K562 (cell line): ENCODE results near the gene KCNN3. TPM values are rescaled to one million over a fixed set of nuclear protein-coding genes. Genes with fewer than 3 reads are reported as not detected.

Experiments used
- ATAC-seq: fragments of 200-7000 bp; cut with Tn5 transposase; 3 replicates; pipeline ENCODE4 v1.9.1; 2020; ENCODE audit warnings: moderate library complexity
- BruUV-seq: library from RNA; stranded (reverse); fragments of 400-500 nt; replicated peaks from 2 replicates; lab custom pipeline; 2021; lab: Mats Ljungman, UMichigan
- CTCF ChIA-PET: fragments of 300-600 bp; formaldehyde crosslinking; extraction: SDS; loops from one replicate; lab custom pipeline; 2021; ENCODE audit warnings: low intra/inter-chr PET ratio; lab: Yijun Ruan, JAX
- POLR2A ChIA-PET: fragments of 300-600, 350-650 bp; sonication (Branson Sonifier 250); formaldehyde crosslinking; extraction: SDS; loops from one replicate; lab custom pipeline; 2021; ENCODE audit warnings: antibody characterized with exemption, inconsistent platforms; lab: Yijun Ruan, JAX
- DNase-seq, 4 experiments: peaks; one replicate each; pipeline versions ENCODE4 v3.0.0 to v3.0.0-alpha.2; 2011 to 2018; ENCODE audit warnings: low spot score in 3 of 4, mixed read lengths in 3 of 4; ENCODE audit errors: extremely low read depth in 1 of 4
- FAIRE-seq: peaks from 2 replicates; lab custom pipeline; 2011; peaks lifted over from hg19 to GRCh38; lab: Jason Lieb, UNC
- H2AFZ ChIP-seq: 2 replicates; pipeline ENCODE4 v1.6.0; 2011; ENCODE audit warnings: low read depth, low read length, control low read depth, inconsistent platforms
- H3K27ac ChIP-seq: fragments of 200-600 bp; 3 replicates; pipeline ENCODE4 v1.8.0; 2011; ENCODE audit warnings: low read depth, mild to moderate bottlenecking, control low read depth, inconsistent platforms, low read length, moderate library complexity, mixed read lengths; ENCODE audit errors: extremely low read depth
- H3K27me3 ChIP-seq, 2 experiments: fragments of 300-600 bp in 1 of 2; 2 replicates in 1 of 2; 3 replicates in 1 of 2; pipeline versions ENCODE4 v1.6.0 to v1.8.0; 2011; ENCODE audit warnings: inconsistent platforms in 2 of 2, low read length in 2 of 2, mild to moderate bottlenecking in 1 of 2, mixed read lengths in 1 of 2, moderate library complexity in 1 of 2; ENCODE audit not compliant: control insufficient read depth in 2 of 2, insufficient read depth in 2 of 2
- H3K36me3 ChIP-seq: fragments of 300-600 bp; 3 replicates; pipeline ENCODE4 v1.8.0; 2011; ENCODE audit warnings: mild to moderate bottlenecking, low read length, inconsistent platforms; ENCODE audit not compliant: control insufficient read depth, insufficient read depth
- H3K4me1 ChIP-seq, 2 experiments: fragments of 200-600 bp in 1 of 2; replicated peaks in 1 of 2; 2 replicates in 1 of 2; 3 replicates in 1 of 2; pipeline versions ENCODE4 v1.5.1 to v1.8.0; 2011; ENCODE audit warnings: inconsistent platforms in 2 of 2, low read length in 2 of 2, mild to moderate bottlenecking in 1 of 2, mixed read lengths in 1 of 2, moderate library complexity in 1 of 2; ENCODE audit not compliant: control insufficient read depth in 2 of 2, insufficient read depth in 2 of 2
- H3K4me2 ChIP-seq: 2 replicates; pipeline ENCODE4 v1.6.1; 2011; ENCODE audit warnings: low read length, control low read depth, inconsistent platforms, mixed read lengths; ENCODE audit not compliant: insufficient read depth
- H3K4me3 ChIP-seq: fragments of 200-600 bp; sonication (generic), shearing (Covaris generic); 2 replicates; pipeline ENCODE4 v1.5.1; 2016; ENCODE audit warnings: control low read depth, inconsistent platforms
- H3K79me2 ChIP-seq: fragments of 200-600 bp; 3 replicates; pipeline ENCODE4 v1.8.0; 2011; ENCODE audit warnings: low read length, inconsistent platforms; ENCODE audit not compliant: control insufficient read depth, insufficient read depth
- H3K9ac ChIP-seq, 2 experiments: 2 replicates each; pipeline versions ENCODE4 v1.6.0 to v1.6.1; 2011; ENCODE audit warnings: low read depth in 2 of 2, low read length in 2 of 2, control low read depth in 1 of 2, inconsistent platforms in 1 of 2, mild to moderate bottlenecking in 1 of 2, mixed read lengths in 1 of 2; ENCODE audit not compliant: insufficient read depth in 1 of 2
- H3K9me1 ChIP-seq: one replicate; pipeline ENCODE4 v1.6.0; 2011; ENCODE audit warnings: inconsistent platforms, mild to moderate bottlenecking, low read length, moderate library complexity; ENCODE audit not compliant: control insufficient read depth, insufficient read depth
- H3K9me3 ChIP-seq: replicated peaks from 2 replicates; pipeline ENCODE4 v1.5.1; 2011; ENCODE audit warnings: low read depth, low read length, inconsistent platforms; ENCODE audit not compliant: control insufficient read depth, insufficient read depth
- H4K20me1 ChIP-seq: replicated peaks from 2 replicates; pipeline ENCODE4 v1.6.1; 2011; ENCODE audit warnings: low read length, inconsistent platforms, mixed read lengths; ENCODE audit not compliant: control insufficient read depth, insufficient read depth
- ARID3A ChIP-seq: IDR thresholded peaks from 2 replicates; pipeline ENCODE4 v1.6.1; 2012; ENCODE audit warnings: low read depth, low read length, improper control_type of control experiment, borderline replicate concordance
- BCOR ChIP-seq: fragments of 450-650 bp; IDR thresholded peaks from 2 replicates; pipeline ENCODE4 v1.6.1; 2016
- BHLHE40 ChIP-seq: IDR thresholded peaks from 2 replicates; pipeline ENCODE4 v1.6.1; 2011; ENCODE audit warnings: low read length, improper control_type of control experiment
- CBX8 ChIP-seq: fragments of 200-600 bp; sonication (generic); IDR thresholded peaks from 2 replicates; pipeline ENCODE4 v1.6.1; 2012; ENCODE audit warnings: borderline replicate concordance, mixed run types, low read depth, mild to moderate bottlenecking, moderate library complexity, mixed read lengths, low read length, control low read depth, inconsistent platforms; ENCODE audit not compliant: poor library complexity, severe bottlenecking; ENCODE audit errors: extremely low read depth
- CHCHD3 ChIP-seq: fragments of 250-450 bp; sonication (Bioruptor Pico); IDR thresholded peaks from 2 replicates; pipeline ENCODE4 v2.1.2; 2022; ENCODE audit warnings: mild to moderate bottlenecking
- CHD4 ChIP-seq: fragments of 200-600 bp; sonication (generic); IDR thresholded peaks from 3 replicates; pipeline ENCODE4 v1.6.1; 2012; ENCODE audit warnings: low read depth, mild to moderate bottlenecking, mixed read lengths, low read length, inconsistent platforms; ENCODE audit not compliant: insufficient read depth, insufficient replicate concordance, poor library complexity, severe bottlenecking
- EWSR1 ChIP-seq: fragments of 450-650 bp; IDR thresholded peaks from 2 replicates; pipeline ENCODE4 v1.6.1; 2018; ENCODE audit warnings: borderline replicate concordance, mild to moderate bottlenecking, low read depth, moderate library complexity; ENCODE audit not compliant: partially characterized antibody
- EZH2 ChIP-seq: IDR thresholded peaks from 2 replicates; pipeline ENCODE4 v1.6.1; 2012; ENCODE audit warnings: low read depth, mild to moderate bottlenecking, inconsistent platforms, low read length, borderline replicate concordance
- FOSL1 ChIP-seq: fragments of 200-800 bp; sonication (Bioruptor generic); conservative IDR thresholded peaks from 2 replicates; pipeline ENCODE4 v1.6.1; 2016; ENCODE audit warnings: missing genetic modification characterization, missing compliant biosample characterization
- HMGN3 ChIP-seq: IDR thresholded peaks from 2 replicates; pipeline ENCODE4 v1.6.1; 2011; ENCODE audit warnings: borderline replicate concordance, low read depth, mild to moderate bottlenecking, mixed read lengths, low read length; ENCODE audit not compliant: insufficient read length; ENCODE audit errors: extremely low read depth
- KAT2B ChIP-seq: IDR thresholded peaks from one replicate; pipeline ENCODE4 v1.6.1; 2012; ENCODE audit warnings: low read depth, mild to moderate bottlenecking, control low read depth, inconsistent platforms, low read length, moderate library complexity
- KDM1A ChIP-seq, 2 experiments: fragments of 450-650 bp; IDR thresholded peaks; 2 replicates each; pipeline ENCODE4 v1.6.1; 2016; ENCODE audit warnings: mild to moderate bottlenecking in 2 of 2
- PHF21A ChIP-seq: fragments of 450-650 bp; IDR thresholded peaks from 2 replicates; pipeline ENCODE4 v1.6.1; 2017; ENCODE audit warnings: low read depth, borderline replicate concordance
- PKNOX1 ChIP-seq: fragments of 450-650 bp; IDR thresholded peaks from 2 replicates; pipeline ENCODE4 v1.6.1; 2016
- RBM25 ChIP-seq: fragments of 200-400 bp; formaldehyde crosslinking; IDR thresholded peaks from 2 replicates; pipeline ENCODE4 v1.6.1; 2018; ENCODE audit warnings: low read length, low read depth, moderate library complexity; ENCODE audit not compliant: severe bottlenecking
- TFAP4 ChIP-seq: sonication (generic); formaldehyde crosslinking; IDR thresholded peaks from 2 replicates; pipeline ENCODE4 v1.8.0; 2022; ENCODE audit warnings: missing genetic modification reagents, mild to moderate bottlenecking, moderate library complexity, borderline replicate concordance
- TSC22D4 ChIP-seq: fragments of 450-650 bp; IDR thresholded peaks from 2 replicates; pipeline ENCODE4 v1.6.1; 2016; ENCODE audit warnings: missing genetic modification characterization, missing biosample characterization, control low read depth
- ZNF79 ChIP-seq: fragments of 250-450 bp; sonication (Bioruptor Pico); IDR thresholded peaks from 2 replicates; pipeline ENCODE4 v1.4.0; 2020; ENCODE audit warnings: low read depth, mild to moderate bottlenecking, moderate library complexity
- WGBS: fragments of 100-300 bp; shearing (Covaris generic); methylation state at CpG from one replicate; pipeline ENCODE4 v1.1.6; 2016; ENCODE audit warnings: low coverage, mixed read lengths; ENCODE audit not compliant: insufficient coverage; ENCODE audit errors: missing lambda C conversion rate; 5-methylcytosine and 5-hydroxymethylcytosine counted together
- in situ Hi-C: fragments of 300-500 bp; cut with MboI; formaldehyde crosslinking; loops from 4 replicates; pipeline ENCODE4 v1.15.0; 2018; ENCODE audit warnings: inconsistent platforms, mixed read lengths
- intact Hi-C: fragments of 100-400 bp; cut with micrococcal nuclease; formaldehyde crosslinking; loops from 2 replicates; pipeline ENCODE4 v1.14.2; 2022
- polyA plus RNA-seq, 8 experiments: library from polyadenylated mRNA; depleted of rRNA in 4 of 8; stranded (reverse) in 5 of 8; unstranded in 3 of 8; fragments of >200 nt; fragmentation: Nextera tagmentation in 2 of 8; fragmentation: Illumina TruSeq in 1 of 8; extraction: Ambion mirVana in 2 of 8; extraction: Trizol in 1 of 8; gene quantifications; 2 replicates each; pipeline versions ENCODE4 v1.2.1 to v1.2.3, GENCODE V29; 2011 to 2014; ENCODE audit warnings: inconsistent platforms in 1 of 8, missing spikeins in 1 of 8
- total RNA-seq, 7 experiments: library from RNA; depleted of rRNA in 6 of 7; stranded (reverse); fragments of >200 nt in 6 of 7; fragmentation: Illumina TruSeq in 2 of 7; extraction: Trizol in 2 of 7; gene quantifications; 2 replicates each; pipeline versions ENCODE4 v1.2.1 to v1.2.3, GENCODE V29; 2011 to 2021; ENCODE audit warnings: low replicate concordance in 1 of 7

KCNN3 gene
- total and polyA plus RNA-seq, 9 of the 15 experiments (the other 6 are each of a cell fraction or from before 2014, with no cell fraction given), result 0.02 to 0.03 TPM; not detected in 7

- H3K9ac ChIP-seq, result no peak overlapping the region
- H3K4me3 ChIP-seq, result no peak overlapping the region
- no peaks in the 10 kb centered on the region for H3K36me3 ChIP-seq
- H3K27ac ChIP-seq, result no peak overlapping the region
- no peak for FAIRE-seq
- H3K4me2 ChIP-seq, result no peak overlapping the region
- no TSS peak for BruUV-seq
- ChIA-PET CTCF (no interaction called here), POLR2A (interaction anchor here (0.7 to 0.9 kb wide), 2 partner anchors 18 to 314 kb away, joined by 3 read pairs; no protein-coding TSS in a partner anchor)
- no peaks in the 10 kb centered on the region for H3K9me3 ChIP-seq
- peaks cover 5 to 24% of the 10 kb centered on the region in 2 experiments; a peak in 4 of 5 replicates for H3K4me1 ChIP-seq
- H2AFZ ChIP-seq, result no peak overlapping the region
- no peak for ATAC-seq
- 28% methylated on average over 9 of the region's 9 CpGs for WGBS
- peaks cover 9 to 20% of the 10 kb centered on the region in 2 experiments; a peak in 4 of 5 replicates for H3K27me3 ChIP-seq
- intact Hi-C loops (no loop called here), in situ Hi-C loops (no loop called here)
- 0 out of 2 replicates have a peak, but pooled peaks cover 2% of the 10 kb centered on the region for H4K20me1 ChIP-seq
- H3K79me2 ChIP-seq, result no peaks in the 10 kb centered on the region
- no peak for DNase-seq
- H3K9me1 ChIP-seq, result no peaks in the 10 kb centered on the region
- TF ChIP-seq ARID3A (no peak), PHF21A (no peak), KDM1A (IDR thresholded peaks at IDR 0.05) (peak in 1 of 2 experiments; percentile 60; a peak in 1 of 4 replicates), ZNF79 (CRISPR knock-in tag) (no peak), BCOR (peak; percentile 58; the same call in 1 of the 2 replicates), RBM25 (peak; percentile 44), EWSR1 (no peak), TSC22D4 (tag) (no peak), KAT2B (no peak), HMGN3 (no peak), TFAP4 (CRISPR knock-in tag) (peak; percentile 39; the same call in 1 of the 2 replicates), CHCHD3 (CRISPR knock-in tag) (no peak), CHD4 (peak; percentile 34), PKNOX1 (peak; percentile 51; the same call in 1 of the 2 replicates), EZH2 (no peak), BHLHE40 (no peak), CBX8 (no peak), FOSL1 (no peak)
Observed at GRCh38 chr1:154873321-154873950, 3.4 kb upstream of the KCNN3 start.
